Upper lobe of left lung (tissue), 6 donors: ENCODE data around the gene USP2. TPM values are rescaled to one million over a fixed set of nuclear protein-coding genes. Genes with fewer than 3 reads are reported as not detected.

ENCODE experiments used
- ATAC-seq, 2 donors: fragments of 200-7000 bp; cut with Tn5 transposase; one replicate each; pipeline ENCODE4 v1.9.1; 2022; ENCODE audit warnings: mild to moderate bottlenecking in 2 of 2, moderate library complexity in 2 of 2; ENCODE audit not compliant: low FRiP score in 2 of 2
- DNase-seq, 2 donors: peaks; one replicate each; pipeline ENCODE4 v3.0.0-alpha.2; 2019 to 2020
- H3K27ac ChIP-seq, 4 donors: fragments of 200-600 bp; sonication (generic); one replicate each; pipeline ENCODE4 v1.5.1; 2016 to 2019
- H3K27me3 ChIP-seq, 4 donors: fragments of 200-600 bp; sonication (generic); one replicate each; pipeline ENCODE4 v1.5.1; 2017 to 2019
- H3K36me3 ChIP-seq, 4 donors: fragments of 200-600 bp; sonication (generic); one replicate each; pipeline ENCODE4 v1.5.1; 2016 to 2019
- H3K4me1 ChIP-seq, 4 donors: fragments of 200-600 bp; sonication (generic); one replicate each; pipeline ENCODE4 v1.5.1; 2018 to 2019
- H3K4me3 ChIP-seq, 4 donors: fragments of 200-600 bp; sonication (generic); one replicate each; pipeline ENCODE4 v1.5.1; 2017 to 2019; ENCODE audit warnings: mild to moderate bottlenecking in 2 of 4, moderate library complexity in 1 of 4
- H3K9me3 ChIP-seq, 4 donors: fragments of 200-600 bp; sonication (generic); one replicate each; pipeline ENCODE4 v1.5.1; 2018 to 2019
- CTCF ChIP-seq, 6 experiments: fragments of 450-650 bp in 4 of 6; fragments of 200-600 bp in 2 of 6; sonication (generic) in 2 of 6; IDR thresholded peaks; one replicate each; pipeline ENCODE4 v1.5.1; 2016 to 2019; ENCODE audit warnings: antibody characterized with exemption in 6 of 6
- EP300 ChIP-seq, 4 donors: sonication (generic); formaldehyde crosslinking; IDR thresholded peaks; one replicate each; pipeline ENCODE4 v1.5.1; 2017; ENCODE audit warnings: antibody characterized with exemption in 4 of 4, control low read depth in 2 of 4
- POLR2A ChIP-seq, 4 donors: fragments of 450-650 bp; IDR thresholded peaks; one replicate each; pipeline ENCODE4 v1.5.1; 2016 to 2017; ENCODE audit warnings: antibody characterized with exemption in 4 of 4, mild to moderate bottlenecking in 2 of 4
- POLR2AphosphoS5 ChIP-seq, 2 donors: sonication (generic); formaldehyde crosslinking; IDR thresholded peaks; one replicate each; pipeline ENCODE4 v1.5.1; 2017; ENCODE audit warnings: antibody characterized with exemption in 2 of 2
- WGBS, 2 donors: methylation state at CpG; one replicate each; pipeline ENCODE4 v1.1.5; 2017 to 2018; 5-methylcytosine and 5-hydroxymethylcytosine counted together
- total RNA-seq, 6 donors: library from RNA; depleted of rRNA in 4 of 6; stranded (reverse); fragments of >200 nt in 4 of 6; gene quantifications; one replicate each; pipeline versions ENCODE4 v1.1.0 to v1.2.1, GENCODE V29; 2016 to 2021
- donor health status: DM: no; HTN: no; CAD: no; lungs with moderate emphysema.
- donor health status: DM: no; HTN: yes; CAD: no; lungs with severe emphysema.

Gene USP2
- total RNA-seq, 6 donors from 2014 or later = 1.7 to 5.0 (median 3.0) TPM

DNA sequence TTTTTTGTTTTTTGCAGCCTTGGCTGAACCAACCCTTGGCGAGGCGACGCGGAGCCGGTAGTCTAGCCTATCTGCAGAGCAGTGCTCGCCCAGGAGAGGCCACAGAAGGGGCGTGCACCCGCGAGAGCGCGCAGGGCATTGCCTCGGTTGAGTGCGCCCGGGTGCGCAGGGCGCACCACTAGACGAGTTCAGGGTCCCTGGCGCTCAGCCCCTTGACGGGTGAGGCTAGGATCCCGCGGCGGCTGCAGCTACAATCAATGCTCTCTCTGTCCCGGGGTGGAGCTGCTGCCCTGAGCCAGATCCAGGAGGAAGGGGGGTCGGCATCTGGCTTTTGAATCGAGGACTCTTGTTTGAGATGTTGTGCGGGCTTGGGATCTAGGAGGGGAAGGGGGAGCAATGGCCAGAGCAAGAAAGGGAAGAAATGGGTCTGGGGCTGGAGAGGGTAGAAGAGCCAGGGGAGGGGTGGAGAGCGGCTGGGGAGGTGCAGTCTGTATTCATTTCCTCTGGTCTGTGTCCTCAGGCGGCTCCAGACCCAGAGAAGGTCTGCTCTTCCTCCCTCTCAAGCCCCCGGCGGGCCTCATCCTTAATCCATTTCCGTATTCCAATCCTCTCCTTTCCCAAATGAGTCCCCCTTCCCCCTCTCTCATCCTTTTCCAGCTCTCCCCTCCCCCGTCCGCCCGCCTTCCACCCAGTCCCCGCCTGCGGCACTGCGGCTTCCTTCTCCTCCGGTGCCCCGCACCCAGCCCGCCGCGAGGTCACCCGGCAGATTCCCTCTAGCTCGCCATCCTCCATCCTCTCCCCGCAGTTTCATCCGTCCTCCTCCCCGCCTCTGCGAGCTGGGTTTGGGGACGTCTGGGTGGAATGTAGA lies 40.7 kb upstream of the USP2 start:
- peaks cover 7 to 22% (median 16%) of the 10 kb centered on the region in 4 donors for H3K4me1 ChIP-seq
- peak in 1 of 2 donors; percentile 68 for ATAC-seq
- peaks cover 0 to 21% (median 6%) of the 10 kb centered on the region in 4 donors for H3K27me3 ChIP-seq
- 1 to 2% methylated on average over 47 to 48 of the region's 49 CpGs for WGBS, 2 donors
- no peaks in the 10 kb centered on the region for H3K36me3 ChIP-seq
- H3K9me3 ChIP-seq = no peaks in the 10 kb centered on the region
- peak overlapping the region in 3 of 4 donors; percentile 21 to 43 (median 31) for H3K4me3 ChIP-seq
- no peak overlapping the region for H3K27ac ChIP-seq
- TF ChIP-seq EP300 (IDR thresholded peaks at IDR 0.05) (no peak), POLR2AphosphoS5 (IDR thresholded peaks at IDR 0.05) (no peak)
- peak in 1 of 2 donors; percentile 81 for DNase-seq

GRCh38 chr11:119421351-119421750 lies 39.9 kb upstream of the USP2 start:
- no peak for TF ChIP-seq EP300 (IDR thresholded peaks at IDR 0.05)
- TF ChIP-seq CTCF (IDR thresholded peaks at IDR 0.05) = no peak
- no peak for TF ChIP-seq POLR2AphosphoS5 (IDR thresholded peaks at IDR 0.05)
- TF ChIP-seq POLR2A (IDR thresholded peaks at IDR 0.05) = no peak
- ATAC-seq = no peak
- Histone ChIP-seq H3K4me1 (peaks cover 7 to 22% (median 16%) of the 10 kb centered on the region in 4 donors), H3K27ac (no peak overlapping the region), H3K27me3 (peaks cover 0 to 21% (median 6%) of the 10 kb centered on the region in 4 donors), H3K4me3 (peak overlapping the region in 1 of 4 donors; percentile 43), H3K9me3 (no peaks in the 10 kb centered on the region), H3K36me3 (no peaks in the 10 kb centered on the region)
- DNase-seq = no peak
- WGBS, 2 donors = 16 to 42% methylated on average over 8 of the region's 8 CpGs

DNA sequence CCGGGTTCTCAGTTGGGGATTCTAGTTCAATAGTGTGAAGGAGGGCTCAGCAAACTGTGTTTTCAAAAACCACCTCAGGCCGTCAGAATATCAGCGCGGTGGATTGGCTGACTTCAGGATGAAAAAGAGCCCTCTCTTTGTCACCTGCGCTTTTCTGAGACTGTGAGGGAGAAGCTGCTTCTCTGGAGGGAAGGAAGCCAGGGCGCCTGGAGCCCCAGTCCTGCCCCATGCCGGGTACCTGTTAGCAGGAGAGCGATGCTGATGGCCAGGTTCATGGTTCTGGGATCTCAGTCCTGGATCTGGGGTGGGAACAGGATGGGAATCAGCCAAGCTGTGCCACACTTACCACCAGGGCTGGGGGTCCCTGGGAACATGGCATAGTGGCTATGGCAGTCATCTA lies 39.1 kb upstream of the USP2 start:
- TF ChIP-seq POLR2AphosphoS5 (IDR thresholded peaks at IDR 0.05) = no peak
- Histone ChIP-seq H3K4me3 (no peak overlapping the region), H3K27me3 (peaks cover 0 to 21% (median 6%) of the 10 kb centered on the region in 4 donors), H3K36me3 (no peaks in the 10 kb centered on the region), H3K4me1 (peaks cover 7 to 22% (median 16%) of the 10 kb centered on the region in 4 donors), H3K9me3 (no peaks in the 10 kb centered on the region), H3K27ac (no peak overlapping the region)
- 79 to 94% methylated on average over 7 to 8 of the region's 8 CpGs for WGBS, 2 donors
- DNase-seq = no peak
- no peak for ATAC-seq

- no peak overlapping the region for H3K4me3 ChIP-seq
- 83 to 85% methylated on average over 8 to 18 of the region's 18 CpGs for WGBS, 2 donors
Measured at GRCh38 chr11:119419834-119420492, 38.5 kb upstream of the USP2 start.

GRCh38 chr11:119419246-119419645 lies 37.8 kb upstream of the USP2 start:
- peaks cover 7 to 22% (median 16%) of the 10 kb centered on the region in 4 donors for H3K4me1 ChIP-seq
- no peaks in the 10 kb centered on the region for H3K36me3 ChIP-seq
- no peak for DNase-seq
- H3K9me3 ChIP-seq = no peaks in the 10 kb centered on the region
- no peak overlapping the region for H3K4me3 ChIP-seq
- no peak overlapping the region for H3K27ac ChIP-seq
- H3K27me3 ChIP-seq = peaks cover 0 to 21% (median 6%) of the 10 kb centered on the region in 4 donors
- ATAC-seq = no peak
- 66 to 89% methylated on average over 5 of the region's 5 CpGs for WGBS, 2 donors
- TF ChIP-seq POLR2AphosphoS5 (IDR thresholded peaks at IDR 0.05) (no peak), CTCF (IDR thresholded peaks at IDR 0.05) (no peak), POLR2A (IDR thresholded peaks at IDR 0.05) (no peak), EP300 (IDR thresholded peaks at IDR 0.05) (no peak)

More at GRCh38 chr11:119419834-119420492, 38.5 kb upstream of the USP2 start:
- Histone ChIP-seq H3K27ac (no peak overlapping the region), H3K27me3 (peaks cover 0 to 21% (median 6%) of the 10 kb centered on the region in 4 donors), H3K9me3 (no peaks in the 10 kb centered on the region), H3K4me1 (peaks cover 7 to 22% (median 16%) of the 10 kb centered on the region in 4 donors), H3K36me3 (no peaks in the 10 kb centered on the region)
- no peak for DNase-seq
- no peak for TF ChIP-seq EP300 (IDR thresholded peaks at IDR 0.05)
- TF ChIP-seq POLR2AphosphoS5 (IDR thresholded peaks at IDR 0.05) = no peak
- TF ChIP-seq POLR2A (IDR thresholded peaks at IDR 0.05) = no peak
- no peak for TF ChIP-seq CTCF (IDR thresholded peaks at IDR 0.05)
- no peak for ATAC-seq
